H1 (cell line): ENCODE data around the gene DDX11. TPM values are rescaled to one million over a fixed set of nuclear protein-coding genes. Genes with fewer than 3 reads are reported as not detected.

Experiments
- CTCF ChIA-PET: fragments of 300-600 bp; sonication (Branson Sonifier 250); formaldehyde crosslinking; loops from one replicate; lab custom pipeline; 2021; ENCODE audit not compliant: partially characterized antibody; lab: Charles Lee
- POLR2A ChIA-PET: fragments of 300-600 bp; sonication (Branson Sonifier 250); formaldehyde crosslinking; loops from one replicate; lab custom pipeline; 2021; ENCODE audit warnings: inconsistent platforms; ENCODE audit not compliant: partially characterized antibody; lab: Charles Lee
- DNase-seq, 2 experiments: peaks; one replicate each; pipeline versions ENCODE4 v3.0.0 to v3.0.0-alpha.2; 2010 to 2022; ENCODE audit warnings: low spot score in 2 of 2, low read depth in 1 of 2, mixed read lengths in 1 of 2
- FAIRE-seq: peaks from 2 replicates; lab custom pipeline; 2011; peaks lifted over from hg19 to GRCh38; lab: Jason Lieb, UNC
- H2AFZ ChIP-seq: 2 replicates; pipeline ENCODE4 v1.8.1; 2012; ENCODE audit warnings: low read length, inconsistent platforms
- H2AK5ac ChIP-seq: 2 replicates; pipeline ENCODE4 v1.6.1; 2013; ENCODE audit warnings: low read depth, low read length
- H2BK120ac ChIP-seq: replicated peaks from 2 replicates; pipeline ENCODE3; 2013; ENCODE audit warnings: low read depth, low read length, inconsistent platforms
- H2BK12ac ChIP-seq: 2 replicates; pipeline ENCODE4 v1.6.1; 2013; ENCODE audit warnings: low read depth, low read length
- H2BK15ac ChIP-seq: 2 replicates; pipeline ENCODE4 v1.6.1; 2013; ENCODE audit warnings: low read length
- H2BK20ac ChIP-seq: 2 replicates; pipeline ENCODE4 v1.6.1; 2013; ENCODE audit warnings: low read length
- H2BK5ac ChIP-seq: 2 replicates; pipeline ENCODE4 v1.6.1; 2013; ENCODE audit warnings: low read depth, low read length
- H3K14ac ChIP-seq: 2 replicates; pipeline ENCODE4 v1.6.1; 2013; ENCODE audit warnings: inconsistent platforms; ENCODE audit not compliant: insufficient read length
- H3K18ac ChIP-seq: 2 replicates; pipeline ENCODE4 v1.6.1; 2013; ENCODE audit warnings: low read length; ENCODE audit errors: extremely low read depth
- H3K23ac ChIP-seq: 2 replicates; pipeline ENCODE4 v1.6.1; 2013; ENCODE audit warnings: inconsistent platforms; ENCODE audit not compliant: insufficient read length
- H3K23me2 ChIP-seq: 2 replicates; pipeline ENCODE4 v1.6.1; 2013; ENCODE audit warnings: low read depth, low read length
- H3K27ac ChIP-seq: 2 replicates; pipeline ENCODE4 v1.6.1; 2011; ENCODE audit warnings: low read depth, low read length, inconsistent platforms
- H3K27me3 ChIP-seq, 4 experiments: replicated peaks in 1 of 4; 1 replicate in 1 of 4; 2 replicates in 3 of 4; pipeline versions ENCODE4 v1.6.1 to v1.8.1; 2011 to 2013; ENCODE audit warnings: low read length in 3 of 4, mild to moderate bottlenecking in 3 of 4, inconsistent platforms in 2 of 4, mixed read lengths in 2 of 4, moderate library complexity in 1 of 4; ENCODE audit not compliant: control insufficient read depth in 3 of 4, insufficient read depth in 3 of 4; ENCODE audit errors: extremely low read depth in 1 of 4
- H3K36me3 ChIP-seq, 4 experiments: 2 replicates each; pipeline versions ENCODE4 v1.6.1 to v1.8.1; 2011 to 2013; ENCODE audit warnings: mild to moderate bottlenecking in 4 of 4, low read length in 3 of 4, moderate library complexity in 2 of 4, control low read depth in 1 of 4, inconsistent platforms in 1 of 4; ENCODE audit not compliant: insufficient read depth in 4 of 4, control insufficient read depth in 2 of 4
- H3K4ac ChIP-seq: replicated peaks from 2 replicates; pipeline ENCODE3; 2013; ENCODE audit warnings: low read length, low read depth, mixed read lengths, inconsistent platforms; ENCODE audit not compliant: insufficient read length
- H3K4me1 ChIP-seq, 4 experiments: replicated peaks in 1 of 4; 1 replicate in 1 of 4; 2 replicates in 3 of 4; pipeline versions ENCODE4 v1.6.1 to v1.8.1; 2011 to 2013; ENCODE audit warnings: low read length in 3 of 4, inconsistent platforms in 2 of 4, mixed read lengths in 1 of 4; ENCODE audit not compliant: insufficient read depth in 4 of 4, control insufficient read depth in 3 of 4
- H3K4me2 ChIP-seq, 2 experiments: 2 replicates each; pipeline versions ENCODE4 v1.6.1 to v1.8.1; 2011 to 2013; ENCODE audit warnings: low read depth in 2 of 2, low read length in 2 of 2, control low read depth in 1 of 2, inconsistent platforms in 1 of 2, mild to moderate bottlenecking in 1 of 2; ENCODE audit not compliant: insufficient read depth in 1 of 2
- H3K4me3 ChIP-seq, 4 experiments: fragments of 200-600, 300-600 bp in 1 of 4; sonication (generic), shearing (Covaris generic), sonication (Bioruptor Twin) in 1 of 4; 2 replicates each; pipeline versions ENCODE4 v1.5.1 to v1.8.1; 2011 to 2016; ENCODE audit warnings: low read length in 4 of 4, low read depth in 3 of 4, control low read depth in 2 of 4, inconsistent platforms in 2 of 4, mild to moderate bottlenecking in 2 of 4, mixed read lengths in 1 of 4, moderate library complexity in 1 of 4; ENCODE audit not compliant: insufficient read depth in 2 of 4; ENCODE audit errors: extremely low read depth in 1 of 4
- H3K56ac ChIP-seq: replicated peaks from 2 replicates; pipeline ENCODE3; 2013; ENCODE audit warnings: low read depth, mild to moderate bottlenecking, mixed read lengths, low read length, inconsistent platforms; ENCODE audit not compliant: insufficient read length
- H3K79me1 ChIP-seq: 2 replicates; pipeline ENCODE4 v1.6.1; 2013; ENCODE audit warnings: low read depth, low read length, control low read depth
- H3K79me2 ChIP-seq, 2 experiments: 2 replicates each; pipeline versions ENCODE4 v1.6.1 to v1.8.1; 2012 to 2013; ENCODE audit warnings: low read length in 2 of 2, mild to moderate bottlenecking in 2 of 2, inconsistent platforms in 1 of 2; ENCODE audit not compliant: insufficient read depth in 2 of 2, control insufficient read depth in 1 of 2
- H3K9ac ChIP-seq, 4 experiments: replicated peaks in 1 of 4; 1 replicate in 1 of 4; 2 replicates in 3 of 4; pipeline versions ENCODE4 v1.6.1 to v1.8.1; 2011 to 2013; ENCODE audit warnings: low read depth in 3 of 4, low read length in 3 of 4, control low read depth in 2 of 4, mild to moderate bottlenecking in 2 of 4, moderate library complexity in 2 of 4, inconsistent platforms in 1 of 4; ENCODE audit errors: extremely low read depth in 1 of 4
- H3K9me3 ChIP-seq, 2 experiments: 2 replicates each; pipeline versions ENCODE4 v1.6.1 to v1.8.1; 2012 to 2013; ENCODE audit warnings: mild to moderate bottlenecking in 2 of 2, moderate library complexity in 2 of 2, control low read depth in 1 of 2, inconsistent platforms in 1 of 2, low read depth in 1 of 2, low read length in 1 of 2, mixed read lengths in 1 of 2; ENCODE audit not compliant: insufficient read depth in 2 of 2
- H4K20me1 ChIP-seq, 2 experiments: replicated peaks in 1 of 2; 2 replicates each; pipeline versions ENCODE3 to v1.8.1; 2011 to 2013; ENCODE audit warnings: inconsistent platforms in 2 of 2, low read length in 2 of 2, mild to moderate bottlenecking in 1 of 2; ENCODE audit not compliant: insufficient read depth in 2 of 2, control insufficient read depth in 1 of 2
- H4K5ac ChIP-seq: 2 replicates; pipeline ENCODE4 v1.6.1; 2013; ENCODE audit warnings: low read length, low read depth, mixed read lengths, inconsistent platforms; ENCODE audit not compliant: insufficient read length
- H4K8ac ChIP-seq: 2 replicates; pipeline ENCODE4 v1.8.0; 2013; ENCODE audit warnings: mild to moderate bottlenecking, moderate library complexity, low read length, inconsistent platforms; ENCODE audit not compliant: insufficient read depth; ENCODE audit errors: extremely low read depth
- H4K91ac ChIP-seq: replicated peaks from 2 replicates; pipeline ENCODE3; 2013; ENCODE audit warnings: low read length, mixed read lengths, inconsistent platforms; ENCODE audit not compliant: insufficient read length
- BACH1 ChIP-seq: IDR thresholded peaks from 2 replicates; pipeline ENCODE4 v1.6.1; 2012; ENCODE audit warnings: low read length, improper control_type of control experiment
- CTCF ChIP-seq, 3 experiments: IDR thresholded peaks; 1 replicate in 2 of 3; 2 replicates in 1 of 3; pipeline versions ENCODE4 v1.5.1 to v1.6.1; 2011; ENCODE audit warnings: low read length in 3 of 3, mild to moderate bottlenecking in 3 of 3, inconsistent platforms in 2 of 3, low read depth in 1 of 3, moderate library complexity in 1 of 3; ENCODE audit not compliant: insufficient read depth in 1 of 3; ENCODE audit errors: control extremely low read depth in 1 of 3
- EP300 ChIP-seq, 2 experiments: IDR thresholded peaks; 1 replicate in 1 of 2; 2 replicates in 1 of 2; pipeline ENCODE4 v1.6.1; 2011 to 2012; ENCODE audit warnings: low read depth in 2 of 2, low read length in 2 of 2, mild to moderate bottlenecking in 2 of 2, borderline replicate concordance in 1 of 2, inconsistent platforms in 1 of 2, moderate library complexity in 1 of 2
- GTF2F1 ChIP-seq: IDR thresholded peaks from 2 replicates; pipeline ENCODE4 v1.6.1; 2012; ENCODE audit warnings: low read depth, low read length, improper control_type of control experiment, borderline replicate concordance
- HDAC2 ChIP-seq, 2 experiments: fragments of 300-600 bp in 1 of 2; sonication (generic) in 1 of 2; IDR thresholded peaks; 2 replicates each; pipeline ENCODE4 v1.6.1; 2011 to 2012; ENCODE audit warnings: low read depth in 2 of 2, low read length in 2 of 2, mild to moderate bottlenecking in 2 of 2, moderate library complexity in 2 of 2, borderline replicate concordance in 1 of 2, inconsistent platforms in 1 of 2
- KDM1A ChIP-seq: fragments of 200-600, 300-600 bp; sonication (generic); IDR thresholded peaks from 2 replicates; pipeline ENCODE4 v1.7.1; 2016; ENCODE audit warnings: mild to moderate bottlenecking, low read length, borderline replicate concordance
- MAFK ChIP-seq: IDR thresholded peaks from 2 replicates; pipeline ENCODE4 v1.6.1; 2012; ENCODE audit warnings: low read depth, mild to moderate bottlenecking, improper control_type of control experiment, low read length
- POU5F1 ChIP-seq: IDR thresholded peaks from 2 replicates; pipeline ENCODE4 v1.6.1; 2011; ENCODE audit warnings: low read depth, mild to moderate bottlenecking, low read length, moderate library complexity
- RNF2 ChIP-seq: fragments of 200-900, 300-1000 bp; sonication (generic); IDR thresholded peaks from 2 replicates; pipeline ENCODE4 v1.7.1; 2016; ENCODE audit warnings: borderline replicate concordance, low read depth, mild to moderate bottlenecking, antibody characterized with exemption, low read length; ENCODE audit not compliant: poor library complexity, severe bottlenecking; ENCODE audit errors: missing control alignments
- RXRA ChIP-seq: IDR thresholded peaks from 2 replicates; pipeline ENCODE4 v1.6.1; 2011; ENCODE audit warnings: low read depth, mild to moderate bottlenecking, low read length, moderate library complexity; ENCODE audit not compliant: insufficient read depth
- WGBS, 2 experiments: shearing (Covaris generic) in 1 of 2; methylation state at CpG; one replicate each; pipeline versions ENCODE4 v1.1.6 to v1.1.7; 2013 to 2015; ENCODE audit warnings: low lambda C conversion rate in 2 of 2, mixed read lengths in 2 of 2, inconsistent platforms in 1 of 2, low coverage in 1 of 2, missing lambda C conversion rate in 1 of 2; ENCODE audit not compliant: insufficient replicate concordance in 2 of 2, insufficient coverage in 1 of 2, insufficient read length in 1 of 2; ENCODE audit errors: extremely low coverage in 1 of 2, missing lambda C conversion rate in 1 of 2; 5-methylcytosine and 5-hydroxymethylcytosine counted together
- polyA plus RNA-seq, 7 experiments: library from polyadenylated mRNA; depleted of rRNA in 3 of 7; stranded (reverse) in 5 of 7; unstranded in 2 of 7; fragments of >200 nt in 5 of 7; fragments of 200-250 nt in 2 of 7; gene quantifications; 1 replicate in 5 of 7; 2 replicates in 1 of 7; 4 replicates in 1 of 7; pipeline versions ENCODE4 v1.2.1 to v1.2.3, GENCODE V29; 2011 to 2013; ENCODE audit warnings: missing spikeins in 2 of 7, mixed read lengths in 2 of 7
- total RNA-seq: library from RNA; stranded (reverse); fragmentation: NEBNext Ultra II Directional; extraction: Animal tissue kit (Norgen Biotek cat#: 25700); gene quantifications from 2 replicates; pipeline ENCODE4 v1.2.1, GENCODE V29; 2021

DDX11 gene
- total and polyA plus RNA-seq, 2 of the 8 experiments (the other 6 are each of a cell fraction or from before 2014, with no cell fraction given) = 61.6 to 141 TPM

- FAIRE-seq (no peak), DNase-seq (no peak)
- no peak overlapping the region for H3K4me2 ChIP-seq
These were observed 40.0 kb upstream of the DDX11 start for GRCh38 chr12:31033681-31034080.

More at GRCh38 chr12:31033681-31034080, 40.0 kb upstream of the DDX11 start:
- H3K18ac ChIP-seq = no peak overlapping the region
- H4K91ac ChIP-seq = no peak overlapping the region
- H3K27ac ChIP-seq = no peak overlapping the region
- no peak overlapping the region for H2BK5ac ChIP-seq
- H4K20me1 ChIP-seq = no peaks in the 10 kb centered on the region
- H3K23ac ChIP-seq = no peak overlapping the region
- H3K79me1 ChIP-seq = no peaks in the 10 kb centered on the region
- H2AFZ ChIP-seq = no peak overlapping the region
- H3K14ac ChIP-seq = no peak overlapping the region
- no peak overlapping the region for H3K9ac ChIP-seq
- POLR2A ChIA-PET = no interaction called here
- WGBS, 2 experiments = 80% methylated on average over 6 of the region's 6 CpGs; no CpG with 5 or more reads in 1 of the 2 experiments
- H3K79me2 ChIP-seq = no peaks in the 10 kb centered on the region
- no peaks in the 10 kb centered on the region for H3K9me3 ChIP-seq
- H2BK12ac ChIP-seq = no peak overlapping the region
- no peaks in the 10 kb centered on the region; the same call in 1 of the 2 replicates for H3K23me2 ChIP-seq
- H2BK20ac ChIP-seq = no peak overlapping the region
- H3K4me1 ChIP-seq = no peaks in the 10 kb centered on the region
- TF ChIP-seq MAFK (no peak), RNF2 (no peak), CTCF (IDR thresholded peaks at IDR 0.05; ENCODE audit: control extremely low read depth in 1 of 3, insufficient read depth in 1 of 3, low read depth in 1 of 3, low read length in 3 of 3) (no peak), KDM1A (no peak), BACH1 (no peak), HDAC2 (IDR thresholded peaks at IDR 0.05; ENCODE audit: borderline replicate concordance in 1 of 2, low read depth in 2 of 2, low read length in 2 of 2) (no peak), POU5F1 (no peak), GTF2F1 (no peak), EP300 (IDR thresholded peaks at IDR 0.05; ENCODE audit: borderline replicate concordance in 1 of 2, low read depth in 2 of 2, low read length in 2 of 2) (no peak), RXRA (no peak)
- TF ChIP-seq, all 59 proteins: peak for 0
- Histone ChIP-seq H4K5ac (no peak overlapping the region), H3K36me3 (no peaks in the 10 kb centered on the region), H3K56ac (no peak overlapping the region), H4K8ac (no peak overlapping the region), H3K4ac (no peak overlapping the region), H2AK5ac (no peak overlapping the region), H2BK120ac (no peak overlapping the region), H3K4me3 (no peak overlapping the region), H3K27me3 (no peaks in the 10 kb centered on the region), H2BK15ac (no peak overlapping the region)
- CTCF ChIA-PET = interaction anchor here (0.6 to 2.2 kb wide), 6 partner anchors 10 to 1404 kb away, joined by 3 to 8 read pairs (median 4); no protein-coding TSS in a partner anchor
